ENCODE data around the gene KIF4B. TPM values are rescaled to one million over a fixed set of nuclear protein-coding genes. Genes with fewer than 3 reads are reported as not detected.

Gene KIF4B
- total and polyA plus RNA-seq, 2 of the 8 experiments (the other 6 are each of a cell fraction or from before 2014, with no cell fraction given), result 0.02 to 0.15 TPM

GRCh38 chr5:154966874-154967273 lies 46.7 kb upstream of the KIF4B start:
- Histone ChIP-seq H4K20me1 (replicated peaks in 1 of 2; ENCODE audit: control insufficient read depth in 1 of 2, insufficient read depth in 2 of 2, low read length in 2 of 2) (no peaks in the 10 kb centered on the region), H3K4ac (replicated peaks; ENCODE audit: insufficient read length, low read depth, low read length) (no peak overlapping the region), H3K27me3 (replicated peaks in 1 of 4; ENCODE audit: control insufficient read depth in 3 of 4, extremely low read depth in 1 of 4, insufficient read depth in 3 of 4, low read length in 3 of 4) (no peaks in the 10 kb centered on the region), H3K9me3 (ENCODE audit: insufficient read depth in 2 of 2, low read depth in 1 of 2, low read length in 1 of 2) (no peaks in the 10 kb centered on the region), H3K4me3 (ENCODE audit: extremely low read depth in 1 of 4, insufficient read depth in 2 of 4, low read depth in 3 of 4, low read length in 4 of 4) (no peak overlapping the region), H3K56ac (replicated peaks; ENCODE audit: insufficient read length, low read depth, low read length) (no peak overlapping the region), H2BK120ac (replicated peaks; ENCODE audit: low read depth, low read length) (no peak overlapping the region), H3K27ac (ENCODE audit: low read depth, low read length) (no peak overlapping the region), H4K8ac (ENCODE audit: extremely low read depth, insufficient read depth, low read length) (no peak overlapping the region), H4K5ac (ENCODE audit: insufficient read length, low read depth, low read length) (no peak overlapping the region), H3K79me1 (ENCODE audit: low read depth, low read length) (no peaks in the 10 kb centered on the region), H2AFZ (ENCODE audit: low read length) (no peak overlapping the region), H3K79me2 (ENCODE audit: control insufficient read depth in 1 of 2, insufficient read depth in 2 of 2, low read length in 2 of 2) (no peaks in the 10 kb centered on the region), H3K14ac (ENCODE audit: insufficient read length) (no peak overlapping the region), H2BK5ac (ENCODE audit: low read depth, low read length) (no peak overlapping the region), H2BK15ac (ENCODE audit: low read length) (no peak overlapping the region), H3K18ac (ENCODE audit: extremely low read depth, low read length) (no peak overlapping the region), H3K9ac (replicated peaks in 1 of 4; ENCODE audit: extremely low read depth in 1 of 4, low read depth in 3 of 4, low read length in 3 of 4) (no peak overlapping the region), H2BK20ac (ENCODE audit: low read length) (no peak overlapping the region), H3K36me3 (ENCODE audit: control insufficient read depth in 2 of 4, insufficient read depth in 4 of 4, low read length in 3 of 4) (peaks cover 2 to 8% (median 3%) of the 10 kb centered on the region in 4 experiments; a peak in 4 of 8 replicates), H2AK5ac (ENCODE audit: low read depth, low read length) (no peak overlapping the region), H3K23me2 (ENCODE audit: low read depth, low read length) (no peaks in the 10 kb centered on the region), H4K91ac (replicated peaks; ENCODE audit: insufficient read length, low read length) (no peak overlapping the region), H3K4me1 (replicated peaks in 1 of 4; ENCODE audit: control insufficient read depth in 3 of 4, insufficient read depth in 4 of 4, low read length in 3 of 4) (no peaks in the 10 kb centered on the region), H3K4me2 (ENCODE audit: insufficient read depth in 1 of 2, low read depth in 2 of 2, low read length in 2 of 2) (no peak overlapping the region), H2BK12ac (ENCODE audit: low read depth, low read length) (no peak overlapping the region), H3K23ac (ENCODE audit: insufficient read length) (no peak overlapping the region)
- WGBS, 2 experiments (ENCODE audit: extremely low coverage in 1 of 2, insufficient coverage in 1 of 2, insufficient read length in 1 of 2, insufficient replicate concordance in 2 of 2, low coverage in 1 of 2, low lambda C conversion rate in 2 of 2, missing lambda C conversion rate in 1 of 2), result 98% methylated on average over 3 of the region's 3 CpGs; no CpG with 5 or more reads in 1 of the 2 experiments
- ChIA-PET POLR2A (ENCODE audit: partially characterized antibody) (interaction anchor here (1.3 kb wide), 1 partner anchor 16 kb away, joined by 5 read pairs; no protein-coding TSS in a partner anchor), CTCF (ENCODE audit: partially characterized antibody) (interaction anchor here (1.9 to 18.4 kb wide), 5 partner anchors 10 to 61 kb away, joined by 5 to 471 read pairs (median 7); no protein-coding TSS in a partner anchor)
- DNase-seq (ENCODE audit: low read depth in 1 of 2, low spot score in 2 of 2) (no peak), FAIRE-seq (no peak)
- TF ChIP-seq E2F6 (IDR thresholded peaks at IDR 0.05) (no peak), EGR1 (IDR thresholded peaks at IDR 0.05; ENCODE audit: borderline replicate concordance, low read depth, low read length) (no peak)

All from H1 (cell line).